ENCODE results near the gene THSD8. TPM values are rescaled to one million over a fixed set of nuclear protein-coding genes. Genes with fewer than 3 reads are reported as not detected.

THSD8 gene
- total and polyA plus RNA-seq, 2 experiments from 2014 or later: 5.1 TPM; not detected in 1

DNA sequence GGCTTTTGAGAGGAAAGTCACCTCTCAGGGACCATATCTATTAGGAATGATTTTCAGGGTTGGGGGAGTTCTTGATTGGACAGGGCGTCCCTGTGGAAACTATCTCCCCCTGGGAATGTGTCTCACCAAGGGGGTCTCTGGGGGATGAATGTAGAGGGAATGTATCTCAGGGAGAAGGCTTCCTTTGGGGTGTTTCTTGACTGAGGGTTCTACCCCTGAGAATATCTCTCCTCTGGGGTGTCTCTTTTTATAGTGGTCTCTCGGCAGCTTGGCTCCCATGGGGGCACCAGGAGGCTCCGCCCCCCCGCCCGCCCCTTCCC is 31.5 kb downstream of the THSD8 start:
- Histone ChIP-seq H2AFZ (no peak overlapping the region), H3K36me3 (replicated peaks; ENCODE audit: insufficient read depth, low read depth) (no peaks in the 10 kb centered on the region), H3K4me2 (peak overlapping the region; percentile 98), H3K27me3 (peaks cover 80% of the 10 kb centered on the region), H3K9me3 (ENCODE audit: low read depth) (no peaks in the 10 kb centered on the region), H3K9me2 (replicated peaks; ENCODE audit: insufficient read depth) (no peaks in the 10 kb centered on the region), H3K4me3 (no peak overlapping the region), H3K4me1 (ENCODE audit: insufficient read depth) (no peaks in the 10 kb centered on the region), H4K20me1 (ENCODE audit: insufficient read depth, poor library complexity, severe bottlenecking) (no peaks in the 10 kb centered on the region), H3K79me2 (no peaks in the 10 kb centered on the region), H3K27ac (no peak overlapping the region)
- 11% methylated on average over 2 of the region's 5 CpGs for WGBS (ENCODE audit: low lambda C conversion rate, missing lambda C conversion rate)
- no peak for DNase-seq (ENCODE audit: low spot score)
- TF ChIP-seq, protein P1, sequence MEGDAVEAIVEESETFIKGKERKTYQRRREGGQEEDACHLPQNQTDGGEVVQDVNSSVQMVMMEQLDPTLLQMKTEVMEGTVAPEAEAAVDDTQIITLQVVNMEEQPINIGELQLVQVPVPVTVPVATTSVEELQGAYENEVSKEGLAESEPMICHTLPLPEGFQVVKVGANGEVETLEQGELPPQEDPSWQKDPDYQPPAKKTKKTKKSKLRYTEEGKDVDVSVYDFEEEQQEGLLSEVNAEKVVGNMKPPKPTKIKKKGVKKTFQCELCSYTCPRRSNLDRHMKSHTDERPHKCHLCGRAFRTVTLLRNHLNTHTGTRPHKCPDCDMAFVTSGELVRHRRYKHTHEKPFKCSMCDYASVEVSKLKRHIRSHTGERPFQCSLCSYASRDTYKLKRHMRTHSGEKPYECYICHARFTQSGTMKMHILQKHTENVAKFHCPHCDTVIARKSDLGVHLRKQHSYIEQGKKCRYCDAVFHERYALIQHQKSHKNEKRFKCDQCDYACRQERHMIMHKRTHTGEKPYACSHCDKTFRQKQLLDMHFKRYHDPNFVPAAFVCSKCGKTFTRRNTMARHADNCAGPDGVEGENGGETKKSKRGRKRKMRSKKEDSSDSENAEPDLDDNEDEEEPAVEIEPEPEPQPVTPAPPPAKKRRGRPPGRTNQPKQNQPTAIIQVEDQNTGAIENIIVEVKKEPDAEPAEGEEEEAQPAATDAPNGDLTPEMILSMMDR (IDR thresholded peaks at IDR 0.05; ENCODE audit: poor library complexity): no peak
- TF ChIP-seq EZH2phosphoT487 (IDR thresholded peaks at IDR 0.05; ENCODE audit: low read depth, severe bottlenecking, unreplicated experiment): no peak
- no peak for TF ChIP-seq EZH2 (IDR thresholded peaks at IDR 0.05; ENCODE audit: borderline replicate concordance)

DNA sequence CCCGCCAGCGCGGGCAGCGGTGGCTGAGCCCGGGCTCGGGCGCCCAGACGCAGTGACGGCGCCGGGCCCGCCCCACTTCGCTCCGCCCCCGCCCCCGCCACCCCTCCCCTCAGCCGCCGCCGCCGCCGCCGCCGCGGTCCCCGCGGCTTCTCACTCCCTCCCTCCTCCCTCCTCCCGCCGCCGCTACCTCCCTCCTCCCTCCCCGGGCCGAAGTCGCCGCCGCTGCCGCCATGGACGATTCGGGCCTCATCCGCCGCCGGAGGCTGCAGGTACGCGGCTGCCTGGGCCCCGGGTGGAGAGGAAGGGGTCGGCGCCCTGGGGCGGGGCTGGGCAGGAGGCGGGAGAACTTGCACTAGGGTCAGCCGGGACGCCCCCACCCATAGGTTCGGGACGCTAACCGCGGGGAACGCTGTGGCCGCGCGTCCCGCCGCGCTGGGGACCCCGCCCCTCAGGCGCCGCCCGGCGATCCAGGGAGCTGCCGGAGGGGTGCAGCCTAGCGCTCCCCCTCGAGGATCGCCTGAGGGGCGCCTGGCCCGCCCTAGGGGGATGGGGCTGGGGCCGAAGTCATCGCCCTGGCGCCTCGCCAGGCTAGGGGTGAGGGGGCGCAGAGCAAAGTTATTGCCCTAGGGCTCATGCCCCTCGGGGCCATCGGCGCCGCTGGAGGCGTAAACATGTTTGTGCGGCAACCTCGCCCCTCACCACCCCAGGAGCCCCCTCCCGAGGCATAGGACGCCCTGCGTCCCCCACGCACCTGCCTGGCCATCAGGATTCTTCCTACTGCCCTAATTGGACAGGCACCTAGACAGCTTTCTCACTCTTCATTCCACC is 32.1 kb downstream of the THSD8 start:
- TF ChIP-seq EZH2phosphoT487 (IDR thresholded peaks at IDR 0.05; ENCODE audit: low read depth, severe bottlenecking, unreplicated experiment) (no peak), EZH2 (IDR thresholded peaks at IDR 0.05; ENCODE audit: borderline replicate concordance) (peak; percentile 31)
- no peaks in the 10 kb centered on the region for H3K79me2 ChIP-seq
- H3K9me3 ChIP-seq (ENCODE audit: low read depth): no peaks in the 10 kb centered on the region
- H3K4me1 ChIP-seq (ENCODE audit: insufficient read depth): no peaks in the 10 kb centered on the region
- H3K27ac ChIP-seq: no peak overlapping the region
- WGBS (ENCODE audit: low lambda C conversion rate, missing lambda C conversion rate): 2% methylated on average over 38 of the region's 87 CpGs
- H3K4me3 ChIP-seq: peak overlapping the region; percentile 36
- H3K4me2 ChIP-seq: peak overlapping the region; percentile 98
- H3K27me3 ChIP-seq: peaks cover 82% of the 10 kb centered on the region
- no peaks in the 10 kb centered on the region for H3K36me3 ChIP-seq (replicated peaks; ENCODE audit: insufficient read depth, low read depth)
- no peaks in the 10 kb centered on the region for H4K20me1 ChIP-seq (ENCODE audit: insufficient read depth, poor library complexity, severe bottlenecking)
- no peak overlapping the region for H2AFZ ChIP-seq
- DNase-seq (ENCODE audit: low spot score): peak; percentile 56
- H3K9me2 ChIP-seq (replicated peaks; ENCODE audit: insufficient read depth): no peaks in the 10 kb centered on the region

DNA sequence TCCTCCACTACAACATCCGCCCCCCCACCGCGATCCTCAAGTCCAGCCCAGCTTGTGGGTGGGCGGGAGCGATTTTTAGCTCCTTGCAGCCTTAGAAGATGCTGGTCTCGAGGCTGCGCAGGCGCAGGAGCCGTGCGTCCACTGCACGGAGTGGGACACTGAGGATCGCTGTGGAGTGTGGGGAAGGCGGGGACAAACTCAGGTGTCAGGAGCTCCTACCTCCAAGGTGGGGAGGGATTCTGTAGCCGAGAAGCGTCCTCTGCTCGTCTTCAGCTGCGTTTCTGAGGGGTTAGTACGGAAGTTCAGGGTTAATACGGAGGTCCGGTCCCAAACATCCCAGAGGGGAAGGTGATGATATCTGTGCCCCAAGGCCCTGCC is 32.7 kb downstream of the THSD8 start, which contains the start of gene RTBDN:
RTBDN (minus strand) TSS at position 14 of the 378 bp plus-strand sequence. CDS start 4,600 bp downstream, outside the sequence.
- H3K9me2 ChIP-seq (replicated peaks; ENCODE audit: insufficient read depth): no peaks in the 10 kb centered on the region
- 12% methylated on average over 20 of the region's 20 CpGs for WGBS (ENCODE audit: low lambda C conversion rate, missing lambda C conversion rate)
- peak within 1 kb of the TSS; percentile 36 for H3K4me3 ChIP-seq
- no peaks in the 10 kb centered on the region for H4K20me1 ChIP-seq (ENCODE audit: insufficient read depth, poor library complexity, severe bottlenecking)
- no peaks in the 10 kb centered on the region for H3K36me3 ChIP-seq (replicated peaks; ENCODE audit: insufficient read depth, low read depth)
- no peak within 1 kb of the TSS for H2AFZ ChIP-seq
- peak within 1 kb of the TSS; percentile 98 for H3K4me2 ChIP-seq
- no peak for DNase-seq (ENCODE audit: low spot score)
- no peak within 1 kb of the TSS for H3K27ac ChIP-seq
- H3K79me2 ChIP-seq: no peaks in the 10 kb centered on the region
- TF ChIP-seq EZH2 (IDR thresholded peaks at IDR 0.05; ENCODE audit: borderline replicate concordance) (peak; percentile 46), EZH2phosphoT487 (IDR thresholded peaks at IDR 0.05; ENCODE audit: low read depth, severe bottlenecking, unreplicated experiment) (no peak)
- TF ChIP-seq, protein P1 (IDR thresholded peaks at IDR 0.05; ENCODE audit: poor library complexity): no peak
- H3K27me3 ChIP-seq: peaks cover 82% of the 10 kb centered on the region
- no peaks in the 10 kb centered on the region for H3K4me1 ChIP-seq (ENCODE audit: insufficient read depth)
- no peaks in the 10 kb centered on the region for H3K9me3 ChIP-seq (ENCODE audit: low read depth)

DNA sequence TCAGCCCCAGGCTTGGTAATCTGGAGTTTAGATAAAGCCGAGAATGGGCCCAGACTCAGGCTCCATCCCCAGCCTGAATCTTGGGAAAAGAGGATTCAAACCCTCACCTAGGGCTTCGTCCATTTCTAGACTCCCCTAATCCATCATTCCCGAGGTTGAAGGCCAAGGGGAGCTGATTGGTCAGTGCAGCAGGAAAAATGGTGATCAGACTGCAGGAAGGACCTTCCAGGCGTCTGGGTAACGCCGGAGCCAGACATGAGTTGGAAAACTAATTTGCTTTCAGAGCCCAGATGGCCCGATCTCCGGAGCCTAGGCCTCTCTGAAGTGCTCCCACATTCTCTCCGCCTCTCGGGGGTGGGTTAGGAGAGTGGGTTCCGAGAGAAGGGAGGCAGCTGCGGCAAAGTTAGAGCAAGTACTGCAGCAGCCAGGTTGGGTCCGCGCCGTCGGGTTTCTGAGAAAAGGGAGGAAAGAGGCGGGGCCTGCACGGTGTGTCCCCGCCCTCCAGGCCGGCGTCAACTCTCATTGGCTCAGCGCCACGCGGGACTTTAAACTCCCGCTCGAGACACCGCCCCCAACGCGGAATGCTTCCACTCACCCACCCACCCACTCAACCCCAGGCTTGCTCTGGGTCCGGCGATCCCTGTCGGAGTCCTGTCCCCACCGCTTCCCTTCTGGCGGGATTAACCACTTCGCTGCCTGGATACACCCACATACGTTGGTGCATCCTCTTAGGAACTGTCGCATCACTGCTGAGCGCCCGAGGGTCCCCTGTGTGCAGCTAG is 33.3 kb downstream of the THSD8 start:
- no peak overlapping the region for H3K4me2 ChIP-seq
- no peak overlapping the region for H2AFZ ChIP-seq

More for the DNA sequence above, 33.3 kb downstream of the THSD8 start:
- Histone ChIP-seq H3K4me3 (no peak overlapping the region), H3K9me3 (ENCODE audit: low read depth) (no peaks in the 10 kb centered on the region), H3K36me3 (replicated peaks; ENCODE audit: insufficient read depth, low read depth) (no peaks in the 10 kb centered on the region), H3K27ac (no peak overlapping the region), H3K9me2 (replicated peaks; ENCODE audit: insufficient read depth) (no peaks in the 10 kb centered on the region), H3K4me1 (ENCODE audit: insufficient read depth) (no peaks in the 10 kb centered on the region), H3K79me2 (no peaks in the 10 kb centered on the region), H4K20me1 (ENCODE audit: insufficient read depth, poor library complexity, severe bottlenecking) (no peaks in the 10 kb centered on the region), H3K27me3 (peaks cover 84% of the 10 kb centered on the region)
- TF ChIP-seq EZH2phosphoT487 (IDR thresholded peaks at IDR 0.05; ENCODE audit: low read depth, severe bottlenecking, unreplicated experiment) (no peak), EZH2 (IDR thresholded peaks at IDR 0.05; ENCODE audit: borderline replicate concordance) (no peak)
- TF ChIP-seq, protein P1 (IDR thresholded peaks at IDR 0.05; ENCODE audit: poor library complexity): no peak
- DNase-seq (ENCODE audit: low spot score): peak; percentile 51
- WGBS (ENCODE audit: low lambda C conversion rate, missing lambda C conversion rate): 19% methylated on average over 33 of the region's 39 CpGs
